Measurements from ENCODE around the gene CLDN2. TPM values are rescaled to one million over a fixed set of nuclear protein-coding genes. Genes with fewer than 3 reads are reported as not detected.

The CLDN2 gene
- total and polyA plus RNA-seq, 10 of the 15 experiments (the other 5 are each of a cell fraction or from before 2014, with no cell fraction given), result 0.06 TPM; not detected in 9

GRCh38 chrX:106875151-106875550 is 45.1 kb upstream of the CLDN2 start (continued):
- TF ChIP-seq CEBPB (IDR thresholded peaks at IDR 0.05; ENCODE audit: borderline replicate concordance in 1 of 2, low read depth in 2 of 2, low read length in 2 of 2) (no peak), ZSCAN29 (IDR thresholded peaks at IDR 0.05) (no peak), REST (IDR thresholded peaks at IDR 0.05; ENCODE audit: low read depth, low read length) (no peak)

GRCh38 chrX:106889468-106889867 is 30.7 kb upstream of the CLDN2 start:
- 25% methylated on average over 1 of the region's 1 CpG for WGBS (ENCODE audit: insufficient coverage, insufficient replicate concordance, low lambda C conversion rate, missing lambda C conversion rate)
- Histone ChIP-seq H3K4me2 (ENCODE audit: control insufficient read depth, insufficient read depth) (no peak overlapping the region), H3K4me3 (no peak overlapping the region), H3K27me3 (replicated peaks in 1 of 2; ENCODE audit: control insufficient read depth in 2 of 2, insufficient read depth in 2 of 2, low read length in 1 of 2) (no peaks in the 10 kb centered on the region; a peak in 1 of 4 replicates), H3K27ac (ENCODE audit: control insufficient read depth, insufficient read depth) (no peak overlapping the region), H4K20me1 (ENCODE audit: control insufficient read depth, insufficient read depth) (no peaks in the 10 kb centered on the region), H3K9me3 (replicated peaks; ENCODE audit: control insufficient read depth, insufficient read depth, low read length) (no peaks in the 10 kb centered on the region), H3K4me1 (ENCODE audit: control insufficient read depth, insufficient read depth, low read length) (no peaks in the 10 kb centered on the region), H3K79me2 (ENCODE audit: control insufficient read depth, insufficient read depth, low read length) (no peaks in the 10 kb centered on the region), H3K36me3 (ENCODE audit: control insufficient read depth in 2 of 2, insufficient read depth in 2 of 2, low read length in 1 of 2) (no peaks in the 10 kb centered on the region), H3K9ac (ENCODE audit: control insufficient read depth, insufficient read depth, low read length) (no peak overlapping the region), H2AFZ (ENCODE audit: control insufficient read depth, low read depth, low read length) (no peak overlapping the region)
- no peak for DNase-seq (ENCODE audit: low read depth, low spot score)
- in situ Hi-C loops (cut with MboI), result no loop called here
- ChIA-PET RAD21 (ENCODE audit: unreplicated experiment) (no interaction called here), CTCF (interaction anchor here (1.5 kb wide), 1 partner anchor 15 kb away, joined by 4 read pairs; no protein-coding TSS in a partner anchor), SMC1A (ENCODE audit: uncharacterized antibody, unreplicated experiment) (no interaction called here), POLR2A (no interaction called here)
- no peak for ATAC-seq
- FAIRE-seq, result no peak
- intact Hi-C loops (cut with micrococcal nuclease; ENCODE audit: unreplicated experiment), result no loop called here
- TF ChIP-seq ZNF274 (IDR thresholded peaks at IDR 0.05; ENCODE audit: insufficient read depth, insufficient read length) (no peak), BMI1 (IDR thresholded peaks at IDR 0.05; ENCODE audit: borderline replicate concordance) (no peak)
- BruUV-seq (replicated peaks), result no TSS peak
